K562 (cell line): ENCODE data around the gene UQCR11. TPM values are rescaled to one million over a fixed set of nuclear protein-coding genes. Genes with fewer than 3 reads are reported as not detected.

Experiments
- ATF1 ChIP-seq, 2 experiments: fragments of 450-650 bp in 1 of 2; IDR thresholded peaks; 2 replicates each; pipeline ENCODE4 v1.6.1; 2016; ENCODE audit warnings: missing compliant biosample characterization in 1 of 2, missing genetic modification characterization in 1 of 2
- BMI1 ChIP-seq: fragments of 150-350 bp; IDR thresholded peaks from 2 replicates; pipeline ENCODE4 v1.6.1; 2014; ENCODE audit warnings: low read length
- BRD4 ChIP-seq: fragments of 200-600 bp; sonication (generic); IDR thresholded peaks from 2 replicates; pipeline ENCODE4 v1.6.1; 2017; ENCODE audit warnings: inconsistent platforms
- ELF1 ChIP-seq: fragments of 200-800 bp; sonication (Bioruptor generic); IDR thresholded peaks from 2 replicates; pipeline ENCODE4 v1.6.1; 2016; ENCODE audit warnings: missing genetic modification characterization, missing compliant biosample characterization
- EZH2 ChIP-seq: IDR thresholded peaks from 2 replicates; pipeline ENCODE4 v1.6.1; 2012; ENCODE audit warnings: low read depth, mild to moderate bottlenecking, inconsistent platforms, low read length, borderline replicate concordance
- FOXP1 ChIP-seq: sonication (generic); formaldehyde crosslinking; IDR thresholded peaks from 2 replicates; pipeline ENCODE4 v1.8.0; 2022; ENCODE audit warnings: mild to moderate bottlenecking, missing genetic modification reagents
- KHSRP ChIP-seq: fragments of 450-650 bp; IDR thresholded peaks from 2 replicates; pipeline ENCODE4 v1.6.1; 2017
- NONO ChIP-seq, 2 experiments: fragments of 200-400 bp in 1 of 2; fragments of 450-650 bp in 1 of 2; formaldehyde crosslinking in 1 of 2; IDR thresholded peaks; 2 replicates each; pipeline ENCODE4 v1.6.1; 2017; ENCODE audit warnings: low read depth in 2 of 2, mild to moderate bottlenecking in 2 of 2, moderate library complexity in 2 of 2, low read length in 1 of 2
- RBBP5 ChIP-seq: fragments of 200-600 bp; sonication (generic); IDR thresholded peaks from 2 replicates; pipeline ENCODE4 v1.6.1; 2012; ENCODE audit warnings: borderline replicate concordance, mild to moderate bottlenecking, low read length, control low read depth, inconsistent platforms; ENCODE audit not compliant: insufficient read depth, poor library complexity, severe bottlenecking
- SAFB ChIP-seq: fragments of 200-400 bp; formaldehyde crosslinking; IDR thresholded peaks from 2 replicates; pipeline ENCODE4 v1.6.1; 2017; ENCODE audit warnings: low read depth, low read length, borderline replicate concordance
- TARDBP ChIP-seq: fragments of 450-650 bp; IDR thresholded peaks from 2 replicates; pipeline ENCODE4 v1.6.1; 2016
- TEAD1 ChIP-seq, 2 experiments: fragments of 450-650 bp in 1 of 2; sonication (generic) in 1 of 2; formaldehyde crosslinking; IDR thresholded peaks; 2 replicates each; pipeline versions ENCODE4 v1.4.0 to v1.8.0; 2020 to 2022; ENCODE audit warnings: mild to moderate bottlenecking in 2 of 2, missing genetic modification reagents in 1 of 2
- USF1 ChIP-seq: sonication (generic); formaldehyde crosslinking; IDR thresholded peaks from 2 replicates; pipeline ENCODE4 v1.9.0; 2022; ENCODE audit warnings: mild to moderate bottlenecking, missing genetic modification reagents
- polyA plus RNA-seq, 8 experiments: library from polyadenylated mRNA; depleted of rRNA in 4 of 8; stranded (reverse) in 5 of 8; unstranded in 3 of 8; fragments of >200 nt; fragmentation: Nextera tagmentation in 2 of 8; fragmentation: Illumina TruSeq in 1 of 8; extraction: Ambion mirVana in 2 of 8; extraction: Trizol in 1 of 8; gene quantifications; 2 replicates each; pipeline versions ENCODE4 v1.2.1 to v1.2.3, GENCODE V29; 2011 to 2014; ENCODE audit warnings: inconsistent platforms in 1 of 8, missing spikeins in 1 of 8
- total RNA-seq, 7 experiments: library from RNA; depleted of rRNA in 6 of 7; stranded (reverse); fragments of >200 nt in 6 of 7; fragmentation: Illumina TruSeq in 2 of 7; extraction: Trizol in 2 of 7; gene quantifications; 2 replicates each; pipeline versions ENCODE4 v1.2.1 to v1.2.3, GENCODE V29; 2011 to 2021; ENCODE audit warnings: low replicate concordance in 1 of 7
- TF ChIP-seq, protein P1 (sequence below): sonication (generic); formaldehyde crosslinking; IDR thresholded peaks from 2 replicates; pipeline ENCODE4 v1.8.0; 2022; ENCODE audit warnings: missing genetic modification reagents, mild to moderate bottlenecking, borderline replicate concordance
- TF ChIP-seq, protein P2 (sequence below), 2 experiments: fragments of 200-800 bp in 1 of 2; sonication (Bioruptor generic) in 1 of 2; sonication (generic) in 1 of 2; formaldehyde crosslinking in 1 of 2; IDR thresholded peaks in 1 of 2; conservative IDR thresholded peaks in 1 of 2; 2 replicates each; pipeline versions ENCODE4 v1.5.0 to v1.6.1; 2016 to 2020; ENCODE audit warnings: missing compliant biosample characterization in 1 of 2, missing genetic modification characterization in 1 of 2, missing genetic modification reagents in 1 of 2
- TF ChIP-seq, protein P3 (sequence below): sonication (generic); formaldehyde crosslinking; IDR thresholded peaks from 2 replicates; pipeline ENCODE4 v1.8.1; 2023; ENCODE audit warnings: missing genetic modification reagents, mild to moderate bottlenecking, borderline replicate concordance
- TF ChIP-seq, protein P4 (sequence below): sonication (generic); formaldehyde crosslinking; IDR thresholded peaks from 2 replicates; pipeline ENCODE4 v1.8.0; 2022; ENCODE audit warnings: mild to moderate bottlenecking, missing genetic modification reagents

The UQCR11 gene
- total and polyA plus RNA-seq, 9 of the 15 experiments (the other 6 are each of a cell fraction or from before 2014, with no cell fraction given), result 57.6 to 394 (median 259) TPM

- TF ChIP-seq, protein P1, sequence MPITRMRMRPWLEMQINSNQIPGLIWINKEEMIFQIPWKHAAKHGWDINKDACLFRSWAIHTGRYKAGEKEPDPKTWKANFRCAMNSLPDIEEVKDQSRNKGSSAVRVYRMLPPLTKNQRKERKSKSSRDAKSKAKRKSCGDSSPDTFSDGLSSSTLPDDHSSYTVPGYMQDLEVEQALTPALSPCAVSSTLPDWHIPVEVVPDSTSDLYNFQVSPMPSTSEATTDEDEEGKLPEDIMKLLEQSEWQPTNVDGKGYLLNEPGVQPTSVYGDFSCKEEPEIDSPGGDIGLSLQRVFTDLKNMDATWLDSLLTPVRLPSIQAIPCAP (CRISPR knock-in tag), result no peak
- TF ChIP-seq TEAD1 (CRISPR knock-in tag; IDR thresholded peaks at IDR 0.05) (no peak), USF1 (peak; percentile 96), FOXP1 (CRISPR knock-in tag) (0 out of 2 replicates have a peak, but pooled peaks have one; percentile 2), ATF1 (CRISPR knock-in tag; IDR thresholded peaks at IDR 0.05) (no peak), ATF1 (tag; IDR thresholded peaks at IDR 0.05) (0 out of 2 replicates have a peak, but pooled peaks have one; percentile 44), RBBP5 (peak; percentile 62), BMI1 (no peak), BRD4 (peak; percentile 24; the same call in 1 of the 2 replicates), ELF1 (tag) (peak; percentile 96), EZH2 (no peak), SAFB (no peak), KHSRP (no peak), TARDBP (no peak), NONO (IDR thresholded peaks at IDR 0.05; ENCODE audit: low read depth in 2 of 2, low read length in 1 of 2) (no peak)
- TF ChIP-seq, protein P2, sequence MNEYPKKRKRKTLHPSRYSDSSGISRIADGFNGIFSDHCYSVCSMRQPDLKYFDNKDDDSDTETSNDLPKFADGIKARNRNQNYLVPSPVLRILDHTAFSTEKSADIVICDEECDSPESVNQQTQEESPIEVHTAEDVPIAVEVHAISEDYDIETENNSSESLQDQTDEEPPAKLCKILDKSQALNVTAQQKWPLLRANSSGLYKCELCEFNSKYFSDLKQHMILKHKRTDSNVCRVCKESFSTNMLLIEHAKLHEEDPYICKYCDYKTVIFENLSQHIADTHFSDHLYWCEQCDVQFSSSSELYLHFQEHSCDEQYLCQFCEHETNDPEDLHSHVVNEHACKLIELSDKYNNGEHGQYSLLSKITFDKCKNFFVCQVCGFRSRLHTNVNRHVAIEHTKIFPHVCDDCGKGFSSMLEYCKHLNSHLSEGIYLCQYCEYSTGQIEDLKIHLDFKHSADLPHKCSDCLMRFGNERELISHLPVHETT (CRISPR knock-in tag; conservative IDR thresholded peaks at IDR 0.05 in 1 of 2, IDR thresholded peaks at IDR 0.05 in 1 of 2), result peak in 1 of 2 experiments; percentile 78; a peak in 1 of 4 replicates
- TF ChIP-seq, protein P3, sequence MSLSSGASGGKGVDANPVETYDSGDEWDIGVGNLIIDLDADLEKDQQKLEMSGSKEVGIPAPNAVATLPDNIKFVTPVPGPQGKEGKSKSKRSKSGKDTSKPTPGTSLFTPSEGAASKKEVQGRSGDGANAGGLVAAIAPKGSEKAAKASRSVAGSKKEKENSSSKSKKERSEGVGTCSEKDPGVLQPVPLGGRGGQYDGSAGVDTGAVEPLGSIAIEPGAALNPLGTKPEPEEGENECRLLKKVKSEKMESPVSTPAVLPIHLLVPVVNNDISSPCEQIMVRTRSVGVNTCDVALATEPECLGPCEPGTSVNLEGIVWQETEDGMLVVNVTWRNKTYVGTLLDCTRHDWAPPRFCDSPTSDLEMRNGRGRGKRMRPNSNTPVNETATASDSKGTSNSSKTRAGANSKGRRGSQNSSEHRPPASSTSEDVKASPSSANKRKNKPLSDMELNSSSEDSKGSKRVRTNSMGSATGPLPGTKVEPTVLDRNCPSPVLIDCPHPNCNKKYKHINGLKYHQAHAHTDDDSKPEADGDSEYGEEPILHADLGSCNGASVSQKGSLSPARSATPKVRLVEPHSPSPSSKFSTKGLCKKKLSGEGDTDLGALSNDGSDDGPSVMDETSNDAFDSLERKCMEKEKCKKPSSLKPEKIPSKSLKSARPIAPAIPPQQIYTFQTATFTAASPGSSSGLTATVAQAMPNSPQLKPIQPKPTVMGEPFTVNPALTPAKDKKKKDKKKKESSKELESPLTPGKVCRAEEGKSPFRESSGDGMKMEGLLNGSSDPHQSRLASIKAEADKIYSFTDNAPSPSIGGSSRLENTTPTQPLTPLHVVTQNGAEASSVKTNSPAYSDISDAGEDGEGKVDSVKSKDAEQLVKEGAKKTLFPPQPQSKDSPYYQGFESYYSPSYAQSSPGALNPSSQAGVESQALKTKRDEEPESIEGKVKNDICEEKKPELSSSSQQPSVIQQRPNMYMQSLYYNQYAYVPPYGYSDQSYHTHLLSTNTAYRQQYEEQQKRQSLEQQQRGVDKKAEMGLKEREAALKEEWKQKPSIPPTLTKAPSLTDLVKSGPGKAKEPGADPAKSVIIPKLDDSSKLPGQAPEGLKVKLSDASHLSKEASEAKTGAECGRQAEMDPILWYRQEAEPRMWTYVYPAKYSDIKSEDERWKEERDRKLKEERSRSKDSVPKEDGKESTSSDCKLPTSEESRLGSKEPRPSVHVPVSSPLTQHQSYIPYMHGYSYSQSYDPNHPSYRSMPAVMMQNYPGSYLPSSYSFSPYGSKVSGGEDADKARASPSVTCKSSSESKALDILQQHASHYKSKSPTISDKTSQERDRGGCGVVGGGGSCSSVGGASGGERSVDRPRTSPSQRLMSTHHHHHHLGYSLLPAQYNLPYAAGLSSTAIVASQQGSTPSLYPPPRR (CRISPR knock-in tag), result no peak
- TF ChIP-seq, protein P4, sequence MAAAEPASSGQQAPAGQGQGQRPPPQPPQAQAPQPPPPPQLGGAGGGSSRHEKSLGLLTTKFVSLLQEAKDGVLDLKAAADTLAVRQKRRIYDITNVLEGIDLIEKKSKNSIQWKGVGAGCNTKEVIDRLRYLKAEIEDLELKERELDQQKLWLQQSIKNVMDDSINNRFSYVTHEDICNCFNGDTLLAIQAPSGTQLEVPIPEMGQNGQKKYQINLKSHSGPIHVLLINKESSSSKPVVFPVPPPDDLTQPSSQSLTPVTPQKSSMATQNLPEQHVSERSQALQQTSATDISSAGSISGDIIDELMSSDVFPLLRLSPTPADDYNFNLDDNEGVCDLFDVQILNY (CRISPR knock-in tag), result 0 out of 2 replicates have a peak, but pooled peaks have one; percentile 10
Observed at GRCh38 chr19:1605236-1606137, at the start of gene UQCR11 (continued).
